H1 (cell line): Measurements from ENCODE around the gene GLMN. TPM values are rescaled to one million over a fixed set of nuclear protein-coding genes. Genes with fewer than 3 reads are reported as not detected.

Source experiments
- CTCF ChIA-PET: fragments of 300-600 bp; sonication (Branson Sonifier 250); formaldehyde crosslinking; loops from one replicate; lab custom pipeline; 2021; ENCODE audit not compliant: partially characterized antibody; lab: Charles Lee
- POLR2A ChIA-PET: fragments of 300-600 bp; sonication (Branson Sonifier 250); formaldehyde crosslinking; loops from one replicate; lab custom pipeline; 2021; ENCODE audit warnings: inconsistent platforms; ENCODE audit not compliant: partially characterized antibody; lab: Charles Lee
- DNase-seq, 2 experiments: peaks; one replicate each; pipeline versions ENCODE4 v3.0.0 to v3.0.0-alpha.2; 2010 to 2022; ENCODE audit warnings: low spot score in 2 of 2, low read depth in 1 of 2, mixed read lengths in 1 of 2
- FAIRE-seq: peaks from 2 replicates; lab custom pipeline; 2011; peaks lifted over from hg19 to GRCh38; lab: Jason Lieb, UNC
- H2AFZ ChIP-seq: 2 replicates; pipeline ENCODE4 v1.8.1; 2012; ENCODE audit warnings: low read length, inconsistent platforms
- H2AK5ac ChIP-seq: 2 replicates; pipeline ENCODE4 v1.6.1; 2013; ENCODE audit warnings: low read depth, low read length
- H2BK120ac ChIP-seq: replicated peaks from 2 replicates; pipeline ENCODE3; 2013; ENCODE audit warnings: low read depth, low read length, inconsistent platforms
- H2BK12ac ChIP-seq: 2 replicates; pipeline ENCODE4 v1.6.1; 2013; ENCODE audit warnings: low read depth, low read length
- H2BK15ac ChIP-seq: 2 replicates; pipeline ENCODE4 v1.6.1; 2013; ENCODE audit warnings: low read length
- H2BK20ac ChIP-seq: 2 replicates; pipeline ENCODE4 v1.6.1; 2013; ENCODE audit warnings: low read length
- H2BK5ac ChIP-seq: 2 replicates; pipeline ENCODE4 v1.6.1; 2013; ENCODE audit warnings: low read depth, low read length
- H3K14ac ChIP-seq: 2 replicates; pipeline ENCODE4 v1.6.1; 2013; ENCODE audit warnings: inconsistent platforms; ENCODE audit not compliant: insufficient read length
- H3K18ac ChIP-seq: 2 replicates; pipeline ENCODE4 v1.6.1; 2013; ENCODE audit warnings: low read length; ENCODE audit errors: extremely low read depth
- H3K23ac ChIP-seq: 2 replicates; pipeline ENCODE4 v1.6.1; 2013; ENCODE audit warnings: inconsistent platforms; ENCODE audit not compliant: insufficient read length
- H3K23me2 ChIP-seq: 2 replicates; pipeline ENCODE4 v1.6.1; 2013; ENCODE audit warnings: low read depth, low read length
- H3K27ac ChIP-seq: 2 replicates; pipeline ENCODE4 v1.6.1; 2011; ENCODE audit warnings: low read depth, low read length, inconsistent platforms
- H3K27me3 ChIP-seq, 4 experiments: replicated peaks in 1 of 4; 1 replicate in 1 of 4; 2 replicates in 3 of 4; pipeline versions ENCODE4 v1.6.1 to v1.8.1; 2011 to 2013; ENCODE audit warnings: low read length in 3 of 4, mild to moderate bottlenecking in 3 of 4, inconsistent platforms in 2 of 4, mixed read lengths in 2 of 4, moderate library complexity in 1 of 4; ENCODE audit not compliant: control insufficient read depth in 3 of 4, insufficient read depth in 3 of 4; ENCODE audit errors: extremely low read depth in 1 of 4
- H3K36me3 ChIP-seq, 4 experiments: 2 replicates each; pipeline versions ENCODE4 v1.6.1 to v1.8.1; 2011 to 2013; ENCODE audit warnings: mild to moderate bottlenecking in 4 of 4, low read length in 3 of 4, moderate library complexity in 2 of 4, control low read depth in 1 of 4, inconsistent platforms in 1 of 4; ENCODE audit not compliant: insufficient read depth in 4 of 4, control insufficient read depth in 2 of 4
- H3K4ac ChIP-seq: replicated peaks from 2 replicates; pipeline ENCODE3; 2013; ENCODE audit warnings: low read length, low read depth, mixed read lengths, inconsistent platforms; ENCODE audit not compliant: insufficient read length
- H3K4me1 ChIP-seq, 4 experiments: replicated peaks in 1 of 4; 1 replicate in 1 of 4; 2 replicates in 3 of 4; pipeline versions ENCODE4 v1.6.1 to v1.8.1; 2011 to 2013; ENCODE audit warnings: low read length in 3 of 4, inconsistent platforms in 2 of 4, mixed read lengths in 1 of 4; ENCODE audit not compliant: insufficient read depth in 4 of 4, control insufficient read depth in 3 of 4
- H3K4me2 ChIP-seq, 2 experiments: 2 replicates each; pipeline versions ENCODE4 v1.6.1 to v1.8.1; 2011 to 2013; ENCODE audit warnings: low read depth in 2 of 2, low read length in 2 of 2, control low read depth in 1 of 2, inconsistent platforms in 1 of 2, mild to moderate bottlenecking in 1 of 2; ENCODE audit not compliant: insufficient read depth in 1 of 2
- H3K4me3 ChIP-seq, 4 experiments: fragments of 200-600, 300-600 bp in 1 of 4; sonication (generic), shearing (Covaris generic), sonication (Bioruptor Twin) in 1 of 4; 2 replicates each; pipeline versions ENCODE4 v1.5.1 to v1.8.1; 2011 to 2016; ENCODE audit warnings: low read length in 4 of 4, low read depth in 3 of 4, control low read depth in 2 of 4, inconsistent platforms in 2 of 4, mild to moderate bottlenecking in 2 of 4, mixed read lengths in 1 of 4, moderate library complexity in 1 of 4; ENCODE audit not compliant: insufficient read depth in 2 of 4; ENCODE audit errors: extremely low read depth in 1 of 4
- H3K56ac ChIP-seq: replicated peaks from 2 replicates; pipeline ENCODE3; 2013; ENCODE audit warnings: low read depth, mild to moderate bottlenecking, mixed read lengths, low read length, inconsistent platforms; ENCODE audit not compliant: insufficient read length
- H3K79me1 ChIP-seq: 2 replicates; pipeline ENCODE4 v1.6.1; 2013; ENCODE audit warnings: low read depth, low read length, control low read depth
- H3K79me2 ChIP-seq, 2 experiments: 2 replicates each; pipeline versions ENCODE4 v1.6.1 to v1.8.1; 2012 to 2013; ENCODE audit warnings: low read length in 2 of 2, mild to moderate bottlenecking in 2 of 2, inconsistent platforms in 1 of 2; ENCODE audit not compliant: insufficient read depth in 2 of 2, control insufficient read depth in 1 of 2
- H3K9ac ChIP-seq, 4 experiments: replicated peaks in 1 of 4; 1 replicate in 1 of 4; 2 replicates in 3 of 4; pipeline versions ENCODE4 v1.6.1 to v1.8.1; 2011 to 2013; ENCODE audit warnings: low read depth in 3 of 4, low read length in 3 of 4, control low read depth in 2 of 4, mild to moderate bottlenecking in 2 of 4, moderate library complexity in 2 of 4, inconsistent platforms in 1 of 4; ENCODE audit errors: extremely low read depth in 1 of 4
- H3K9me3 ChIP-seq, 2 experiments: 2 replicates each; pipeline versions ENCODE4 v1.6.1 to v1.8.1; 2012 to 2013; ENCODE audit warnings: mild to moderate bottlenecking in 2 of 2, moderate library complexity in 2 of 2, control low read depth in 1 of 2, inconsistent platforms in 1 of 2, low read depth in 1 of 2, low read length in 1 of 2, mixed read lengths in 1 of 2; ENCODE audit not compliant: insufficient read depth in 2 of 2
- H4K20me1 ChIP-seq, 2 experiments: replicated peaks in 1 of 2; 2 replicates each; pipeline versions ENCODE3 to v1.8.1; 2011 to 2013; ENCODE audit warnings: inconsistent platforms in 2 of 2, low read length in 2 of 2, mild to moderate bottlenecking in 1 of 2; ENCODE audit not compliant: insufficient read depth in 2 of 2, control insufficient read depth in 1 of 2
- H4K5ac ChIP-seq: 2 replicates; pipeline ENCODE4 v1.6.1; 2013; ENCODE audit warnings: low read length, low read depth, mixed read lengths, inconsistent platforms; ENCODE audit not compliant: insufficient read length
- H4K8ac ChIP-seq: 2 replicates; pipeline ENCODE4 v1.8.0; 2013; ENCODE audit warnings: mild to moderate bottlenecking, moderate library complexity, low read length, inconsistent platforms; ENCODE audit not compliant: insufficient read depth; ENCODE audit errors: extremely low read depth
- H4K91ac ChIP-seq: replicated peaks from 2 replicates; pipeline ENCODE3; 2013; ENCODE audit warnings: low read length, mixed read lengths, inconsistent platforms; ENCODE audit not compliant: insufficient read length
- ATF3 ChIP-seq: IDR thresholded peaks from 2 replicates; pipeline ENCODE4 v1.6.1; 2011; ENCODE audit warnings: low read depth, mild to moderate bottlenecking, low read length; ENCODE audit not compliant: insufficient read depth
- BCL11A ChIP-seq, 2 experiments: IDR thresholded peaks; one replicate each; pipeline ENCODE4 v1.6.1; 2011; ENCODE audit warnings: low read depth in 2 of 2, low read length in 2 of 2, mild to moderate bottlenecking in 2 of 2
- CBX8 ChIP-seq: fragments of 300-800, 300-1000 bp; sonication (generic); IDR thresholded peaks from 2 replicates; pipeline ENCODE4 v1.7.1; 2016; ENCODE audit warnings: low read depth, low read length, borderline replicate concordance
- CHD2 ChIP-seq: IDR thresholded peaks from 2 replicates; pipeline ENCODE4 v1.6.1; 2012; ENCODE audit warnings: low read length, improper control_type of control experiment
- FOSL1 ChIP-seq: IDR thresholded peaks from 2 replicates; pipeline ENCODE4 v1.6.1; 2011; ENCODE audit warnings: mild to moderate bottlenecking, low read depth, low read length, moderate library complexity; ENCODE audit not compliant: insufficient read depth
- GTF2F1 ChIP-seq: IDR thresholded peaks from 2 replicates; pipeline ENCODE4 v1.6.1; 2012; ENCODE audit warnings: low read depth, low read length, improper control_type of control experiment, borderline replicate concordance
- HDAC2 ChIP-seq, 2 experiments: fragments of 300-600 bp in 1 of 2; sonication (generic) in 1 of 2; IDR thresholded peaks; 2 replicates each; pipeline ENCODE4 v1.6.1; 2011 to 2012; ENCODE audit warnings: low read depth in 2 of 2, low read length in 2 of 2, mild to moderate bottlenecking in 2 of 2, moderate library complexity in 2 of 2, borderline replicate concordance in 1 of 2, inconsistent platforms in 1 of 2
- JUND ChIP-seq: IDR thresholded peaks from 2 replicates; pipeline ENCODE4 v1.6.1; 2011; ENCODE audit warnings: mild to moderate bottlenecking, improper control_type of control experiment, low read length
- SIRT6 ChIP-seq: IDR thresholded peaks from one replicate; pipeline ENCODE4 v1.7.1; 2012; ENCODE audit warnings: low read length, inconsistent platforms
- SP2 ChIP-seq: IDR thresholded peaks from 2 replicates; pipeline ENCODE4 v1.6.1; 2012; ENCODE audit warnings: mild to moderate bottlenecking, low read length, inconsistent platforms
- SP4 ChIP-seq: IDR thresholded peaks from 2 replicates; pipeline ENCODE4 v1.6.1; 2012; ENCODE audit warnings: low read length, inconsistent platforms
- TAF7 ChIP-seq: optimal IDR thresholded peaks from 2 replicates; pipeline ENCODE3; 2011; ENCODE audit warnings: low read depth, mild to moderate bottlenecking, inconsistent platforms, low read length, moderate library complexity, borderline replicate concordance
- TEAD4 ChIP-seq: IDR thresholded peaks from 2 replicates; pipeline ENCODE4 v1.6.1; 2012; ENCODE audit warnings: low read depth, low read length, inconsistent platforms, mixed read lengths
- ZNF274 ChIP-seq: IDR thresholded peaks from 2 replicates; pipeline ENCODE4 v1.7.0; 2012; ENCODE audit warnings: low read length, borderline replicate concordance; ENCODE audit errors: extremely low read depth
- WGBS, 2 experiments: shearing (Covaris generic) in 1 of 2; methylation state at CpG; one replicate each; pipeline versions ENCODE4 v1.1.6 to v1.1.7; 2013 to 2015; ENCODE audit warnings: low lambda C conversion rate in 2 of 2, mixed read lengths in 2 of 2, inconsistent platforms in 1 of 2, low coverage in 1 of 2, missing lambda C conversion rate in 1 of 2; ENCODE audit not compliant: insufficient replicate concordance in 2 of 2, insufficient coverage in 1 of 2, insufficient read length in 1 of 2; ENCODE audit errors: extremely low coverage in 1 of 2, missing lambda C conversion rate in 1 of 2; 5-methylcytosine and 5-hydroxymethylcytosine counted together
- polyA plus RNA-seq, 7 experiments: library from polyadenylated mRNA; depleted of rRNA in 3 of 7; stranded (reverse) in 5 of 7; unstranded in 2 of 7; fragments of >200 nt in 5 of 7; fragments of 200-250 nt in 2 of 7; gene quantifications; 1 replicate in 5 of 7; 2 replicates in 1 of 7; 4 replicates in 1 of 7; pipeline versions ENCODE4 v1.2.1 to v1.2.3, GENCODE V29; 2011 to 2013; ENCODE audit warnings: missing spikeins in 2 of 7, mixed read lengths in 2 of 7
- total RNA-seq: library from RNA; stranded (reverse); fragmentation: NEBNext Ultra II Directional; extraction: Animal tissue kit (Norgen Biotek cat#: 25700); gene quantifications from 2 replicates; pipeline ENCODE4 v1.2.1, GENCODE V29; 2021

The GLMN gene
- total and polyA plus RNA-seq, 2 of the 8 experiments (the other 6 are each of a cell fraction or from before 2014, with no cell fraction given) = 5.7 to 25.0 TPM

GRCh38 chr1:92211166-92211565 is 87.6 kb downstream of the GLMN start:
- no peaks in the 10 kb centered on the region for H3K9me3 ChIP-seq
- no peak overlapping the region for H2BK12ac ChIP-seq
- H3K79me1 ChIP-seq = no peaks in the 10 kb centered on the region
- H3K23me2 ChIP-seq = no peaks in the 10 kb centered on the region; the same call in 1 of the 2 replicates
- H2BK20ac ChIP-seq = no peak overlapping the region
- H4K91ac ChIP-seq = no peak overlapping the region
- CTCF ChIA-PET = interaction anchor here (0.6 to 1.3 kb wide), 7 partner anchors 9 to 282 kb away, joined by 3 to 4 read pairs (median 4); no protein-coding TSS in a partner anchor
- H3K18ac ChIP-seq = no peak overlapping the region
- no peak overlapping the region for H2AK5ac ChIP-seq
- no peak overlapping the region for H3K56ac ChIP-seq
- no peaks in the 10 kb centered on the region for H4K20me1 ChIP-seq
- no peak overlapping the region for H4K5ac ChIP-seq
- H3K4ac ChIP-seq = no peak overlapping the region
- H3K36me3 ChIP-seq = no peaks in the 10 kb centered on the region
- FAIRE-seq (no peak), DNase-seq (no peak)
- H2BK15ac ChIP-seq = no peak overlapping the region
- no peak for TF ChIP-seq SP4
- no peak for TF ChIP-seq JUND
- TF ChIP-seq FOSL1 = no peak
- TF ChIP-seq SIRT6 = no peak
- TF ChIP-seq CHD2 = no peak
- no peak for TF ChIP-seq ZNF274
- no peak for TF ChIP-seq CBX8
- TF ChIP-seq TEAD4 = no peak
- TF ChIP-seq TAF7 = no peak
- TF ChIP-seq ATF3 = no peak
- TF ChIP-seq GTF2F1 = no peak
- no peak for TF ChIP-seq SP2
- TF ChIP-seq BCL11A (IDR thresholded peaks at IDR 0.05; ENCODE audit: low read depth in 2 of 2, low read length in 2 of 2) = no peak
- no peak for TF ChIP-seq HDAC2 (IDR thresholded peaks at IDR 0.05; ENCODE audit: borderline replicate concordance in 1 of 2, low read depth in 2 of 2, low read length in 2 of 2)
- no peak overlapping the region for H3K27ac ChIP-seq
- 82% methylated on average over 2 of the region's 2 CpGs; no CpG with 5 or more reads in 1 of the 2 experiments for WGBS, 2 experiments
- no peak overlapping the region for H3K23ac ChIP-seq
- H3K4me1 ChIP-seq = no peaks in the 10 kb centered on the region
- no peaks in the 10 kb centered on the region for H3K27me3 ChIP-seq
- POLR2A ChIA-PET = interaction anchor here (0.6 kb wide), 1 partner anchor 456 kb away, joined by 3 read pairs; no protein-coding TSS in a partner anchor
- H3K14ac ChIP-seq = no peak overlapping the region
- no peak overlapping the region for H3K9ac ChIP-seq
- H3K4me2 ChIP-seq = no peak overlapping the region
- no peak overlapping the region for H2BK5ac ChIP-seq
- no peak overlapping the region for H4K8ac ChIP-seq
- 0 out of 2 replicates have a peak overlapping the region, but pooled peaks have one; percentile 95 for H2AFZ ChIP-seq
- no peaks in the 10 kb centered on the region for H3K79me2 ChIP-seq
- H2BK120ac ChIP-seq = no peak overlapping the region
- H3K4me3 ChIP-seq = no peak overlapping the region
